KMS-11 (cell line): Measurements from ENCODE around the gene ADAMTS9.

Experiments
- H2AFZ ChIP-seq: fragments of 200-600 bp; sonication (generic); 2 replicates; pipeline ENCODE4 v1.6.1; 2016; ENCODE audit warnings: antibody characterized with exemption, mixed run types, low read depth
- H3K27ac ChIP-seq: fragments of 200-600 bp; sonication (generic); 2 replicates; pipeline ENCODE4 v1.6.1; 2016; ENCODE audit warnings: mild to moderate bottlenecking, mixed run types
- H3K27me3 ChIP-seq: fragments of 200-600 bp; sonication (generic); 2 replicates; pipeline ENCODE4 v1.6.1; 2017; ENCODE audit warnings: mild to moderate bottlenecking, low read depth, mixed run types, moderate library complexity; ENCODE audit not compliant: insufficient read depth
- H3K36me3 ChIP-seq: fragments of 200-600 bp; sonication (generic); 2 replicates; pipeline ENCODE4 v1.6.1; 2017; ENCODE audit warnings: mild to moderate bottlenecking, mixed run types; ENCODE audit not compliant: insufficient read depth
- H3K4me1 ChIP-seq: fragments of 200-600 bp; sonication (generic); 2 replicates; pipeline ENCODE4 v1.6.1; 2016; ENCODE audit warnings: mild to moderate bottlenecking, low read depth, mixed run types; ENCODE audit not compliant: poor library complexity, severe bottlenecking
- H3K4me2 ChIP-seq: fragments of 200-600 bp; sonication (generic); 2 replicates; pipeline ENCODE4 v1.7.0; 2016; ENCODE audit warnings: mild to moderate bottlenecking, mixed run types
- H3K4me3 ChIP-seq: fragments of 200-600 bp; sonication (generic); IDR thresholded peaks from 2 replicates; pipeline ENCODE4 v1.6.1; 2017; ENCODE audit warnings: low read depth, low read length, mixed read lengths; ENCODE audit not compliant: insufficient read depth
- H3K79me2 ChIP-seq: fragments of 200-600 bp; sonication (generic); 2 replicates; pipeline ENCODE4 v1.6.1; 2016; ENCODE audit warnings: low read depth, mixed run types; ENCODE audit not compliant: insufficient read depth
- H3K9ac ChIP-seq: fragments of 200-600 bp; sonication (generic); 2 replicates; pipeline ENCODE4 v1.6.1; 2016; ENCODE audit warnings: mild to moderate bottlenecking, mixed run types
- H4K20me1 ChIP-seq: fragments of 200-600 bp; sonication (generic); 2 replicates; pipeline ENCODE4 v1.6.1; 2016; ENCODE audit warnings: mild to moderate bottlenecking, mixed run types; ENCODE audit not compliant: insufficient read depth
- TF ChIP-seq, protein P1 (sequence below): fragments of 200-600 bp; sonication (generic); conservative IDR thresholded peaks from 2 replicates; pipeline ENCODE4 v1.6.1; 2017; ENCODE audit warnings: low read depth, mild to moderate bottlenecking, antibody characterized with exemption, low read length, moderate library complexity, mixed read lengths

ADAMTS9 gene

DNA sequence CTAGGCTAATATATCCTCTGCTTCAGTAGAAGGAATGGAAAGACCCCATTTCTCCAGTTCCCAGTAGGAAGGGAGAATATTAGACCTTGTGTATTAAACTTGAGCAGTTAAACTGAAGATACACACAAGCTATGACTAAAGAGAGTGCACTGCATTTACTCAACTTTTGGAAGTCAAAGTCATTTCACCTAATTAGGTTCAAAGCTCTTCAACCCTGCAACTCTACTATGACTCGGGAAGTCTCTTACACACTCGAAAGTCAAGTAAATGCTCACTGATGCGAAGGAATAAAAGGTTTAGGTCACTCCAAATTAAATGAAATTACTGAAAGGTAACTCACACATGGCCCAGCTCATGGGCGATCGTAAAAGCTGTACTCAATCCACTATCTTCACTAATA is 33.8 kb downstream of the ADAMTS9 start:
- Histone ChIP-seq H3K27me3 (no peaks in the 10 kb centered on the region), H3K36me3 (no peaks in the 10 kb centered on the region), H3K79me2 (no peaks in the 10 kb centered on the region), H3K4me3 (no peak overlapping the region), H3K27ac (no peak overlapping the region), H2AFZ (no peak overlapping the region), H3K4me2 (no peak overlapping the region), H4K20me1 (no peaks in the 10 kb centered on the region), H3K4me1 (no peaks in the 10 kb centered on the region), H3K9ac (no peak overlapping the region)
- TF ChIP-seq, protein P1, sequence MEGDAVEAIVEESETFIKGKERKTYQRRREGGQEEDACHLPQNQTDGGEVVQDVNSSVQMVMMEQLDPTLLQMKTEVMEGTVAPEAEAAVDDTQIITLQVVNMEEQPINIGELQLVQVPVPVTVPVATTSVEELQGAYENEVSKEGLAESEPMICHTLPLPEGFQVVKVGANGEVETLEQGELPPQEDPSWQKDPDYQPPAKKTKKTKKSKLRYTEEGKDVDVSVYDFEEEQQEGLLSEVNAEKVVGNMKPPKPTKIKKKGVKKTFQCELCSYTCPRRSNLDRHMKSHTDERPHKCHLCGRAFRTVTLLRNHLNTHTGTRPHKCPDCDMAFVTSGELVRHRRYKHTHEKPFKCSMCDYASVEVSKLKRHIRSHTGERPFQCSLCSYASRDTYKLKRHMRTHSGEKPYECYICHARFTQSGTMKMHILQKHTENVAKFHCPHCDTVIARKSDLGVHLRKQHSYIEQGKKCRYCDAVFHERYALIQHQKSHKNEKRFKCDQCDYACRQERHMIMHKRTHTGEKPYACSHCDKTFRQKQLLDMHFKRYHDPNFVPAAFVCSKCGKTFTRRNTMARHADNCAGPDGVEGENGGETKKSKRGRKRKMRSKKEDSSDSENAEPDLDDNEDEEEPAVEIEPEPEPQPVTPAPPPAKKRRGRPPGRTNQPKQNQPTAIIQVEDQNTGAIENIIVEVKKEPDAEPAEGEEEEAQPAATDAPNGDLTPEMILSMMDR, result no peak

DNA sequence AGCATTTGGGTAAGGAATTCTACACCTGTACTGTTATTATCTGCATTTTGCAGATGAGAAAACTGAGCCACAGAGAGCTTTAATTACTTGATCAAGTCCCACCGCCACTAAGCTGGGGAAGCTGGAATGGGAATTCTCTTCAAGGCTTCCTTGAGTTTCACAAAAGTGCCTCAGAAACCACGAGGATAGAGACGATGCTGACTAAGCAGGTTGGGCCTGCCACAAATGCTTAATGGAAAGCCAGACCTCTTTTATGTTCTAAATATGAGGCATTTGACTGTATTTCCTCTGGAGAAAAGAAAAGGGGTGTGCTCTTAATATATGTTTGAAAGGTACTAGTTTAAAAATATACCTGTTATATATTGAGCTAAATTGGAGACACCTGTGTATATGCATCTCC is 34.7 kb downstream of the ADAMTS9 start:
- TF ChIP-seq, protein P1, result no peak
- H2AFZ ChIP-seq, result no peak overlapping the region
- no peaks in the 10 kb centered on the region for H3K79me2 ChIP-seq
- no peak overlapping the region for H3K4me3 ChIP-seq
- no peaks in the 10 kb centered on the region for H3K4me1 ChIP-seq
- H3K9ac ChIP-seq, result no peak overlapping the region
- H3K27me3 ChIP-seq, result no peaks in the 10 kb centered on the region
- no peak overlapping the region for H3K27ac ChIP-seq
- no peak overlapping the region for H3K4me2 ChIP-seq
- H4K20me1 ChIP-seq, result no peaks in the 10 kb centered on the region
- H3K36me3 ChIP-seq, result no peaks in the 10 kb centered on the region

DNA sequence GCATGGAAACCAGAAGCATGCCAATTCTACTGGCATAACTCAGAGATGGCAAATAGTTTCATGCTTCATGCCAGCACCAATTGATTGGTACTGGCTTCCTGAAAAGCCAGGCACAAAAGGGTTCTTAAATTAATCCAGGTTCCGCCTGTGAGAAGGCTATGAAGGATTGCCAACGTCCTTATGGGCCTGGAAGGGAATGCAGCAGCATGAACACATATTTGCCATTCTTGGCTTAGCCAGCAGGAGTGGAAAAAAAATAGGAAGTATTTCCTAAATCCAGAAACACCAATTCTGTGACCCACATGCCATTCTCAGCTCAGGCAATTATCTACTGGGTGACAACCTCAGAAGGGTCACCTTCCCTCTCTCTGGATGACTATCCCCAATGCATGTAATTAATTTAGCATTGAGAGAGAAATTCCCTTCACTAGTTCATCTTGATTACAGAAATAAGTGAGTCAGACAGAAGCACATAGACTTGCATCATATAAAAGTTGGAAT is 36.0 kb downstream of the ADAMTS9 start:
- Histone ChIP-seq H3K4me1 (no peaks in the 10 kb centered on the region), H3K4me3 (no peak overlapping the region), H3K4me2 (no peak overlapping the region), H3K27ac (no peak overlapping the region), H3K27me3 (no peaks in the 10 kb centered on the region), H4K20me1 (no peaks in the 10 kb centered on the region), H3K9ac (no peak overlapping the region), H3K79me2 (no peaks in the 10 kb centered on the region), H2AFZ (no peak overlapping the region), H3K36me3 (no peaks in the 10 kb centered on the region)
- TF ChIP-seq, protein P1, result no peak

DNA sequence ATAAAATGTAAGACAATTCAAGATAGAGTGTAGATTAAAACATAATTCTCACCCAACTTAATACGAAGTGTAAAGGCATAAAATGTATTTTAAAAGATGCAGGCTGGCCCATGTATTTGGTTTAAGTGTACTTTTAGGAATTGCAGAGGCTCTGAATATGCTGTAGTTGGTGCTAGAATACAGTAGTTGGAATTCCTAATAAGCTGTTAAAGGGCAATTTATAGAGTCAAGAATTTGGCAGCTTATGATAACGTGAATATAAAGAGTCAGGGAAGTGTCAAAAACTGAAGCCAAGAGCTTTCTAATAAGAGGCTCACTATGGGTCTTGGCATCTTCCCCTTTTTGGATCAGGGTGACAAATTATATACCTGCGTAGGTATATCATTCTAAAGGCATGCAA is 36.5 kb downstream of the ADAMTS9 start:
- no peaks in the 10 kb centered on the region for H3K36me3 ChIP-seq
- H3K4me2 ChIP-seq, result no peak overlapping the region
- no peak overlapping the region for H3K27ac ChIP-seq
- no peaks in the 10 kb centered on the region for H4K20me1 ChIP-seq
- H3K4me1 ChIP-seq, result no peaks in the 10 kb centered on the region
- H3K9ac ChIP-seq, result no peak overlapping the region
- no peak overlapping the region for H2AFZ ChIP-seq
- H3K4me3 ChIP-seq, result no peak overlapping the region
- no peaks in the 10 kb centered on the region for H3K27me3 ChIP-seq
- TF ChIP-seq, protein P1, result no peak
- no peaks in the 10 kb centered on the region for H3K79me2 ChIP-seq
